SK-N-SH (cell line): ENCODE results near the gene SUPT20H. TPM values are rescaled to one million over a fixed set of nuclear protein-coding genes. Genes with fewer than 3 reads are reported as not detected.

Experiments used
- CTCF ChIA-PET: fragments of 300-600, 350-600 bp; formaldehyde crosslinking; extraction: SDS; loops from one replicate; lab custom pipeline; 2021; lab: Yijun Ruan, JAX
- POLR2A ChIA-PET: fragments of 350-600 bp; sonication (Branson Sonifier 250); formaldehyde crosslinking; extraction: SDS; loops from one replicate; lab custom pipeline; 2020; ENCODE audit warnings: antibody characterized with exemption, inconsistent platforms; lab: Yijun Ruan, JAX
- DNase-seq: peaks from one replicate; pipeline ENCODE4 v3.0.0; 2012
- H2AFZ ChIP-seq: fragments of 200-600 bp; sonication (generic); 2 replicates; pipeline ENCODE4 v1.8.1; 2016; ENCODE audit warnings: antibody characterized with exemption, mild to moderate bottlenecking, low read depth
- H3F3A ChIP-seq: fragments of 200-600 bp; sonication (generic); replicated peaks from 2 replicates; pipeline ENCODE3; 2016; ENCODE audit warnings: antibody characterized with exemption, mild to moderate bottlenecking; ENCODE audit not compliant: insufficient read depth
- H3K27ac ChIP-seq, 2 experiments: fragments of 200-500 bp in 1 of 2; fragments of 200-600 bp in 1 of 2; sonication (Bioruptor generic) in 1 of 2; sonication (generic), shearing (Covaris generic) in 1 of 2; 2 replicates each; pipeline versions ENCODE4 v1.5.1 to v1.6.1; 2014 to 2016; ENCODE audit warnings: low read depth in 2 of 2, inconsistent platforms in 1 of 2, low read length in 1 of 2, mild to moderate bottlenecking in 1 of 2, mixed read lengths in 1 of 2
- H3K27me3 ChIP-seq: fragments of 200-600 bp; sonication (generic), shearing (Covaris generic); 2 replicates; pipeline ENCODE4 v1.6.1; 2016; ENCODE audit warnings: mixed run types; ENCODE audit not compliant: insufficient read depth
- H3K36me3 ChIP-seq, 2 experiments: fragments of 200-500 bp in 1 of 2; fragments of 200-600 bp in 1 of 2; sonication (Bioruptor generic) in 1 of 2; sonication (generic) in 1 of 2; replicated peaks in 1 of 2; 2 replicates each; pipeline versions ENCODE3 to v1.5.1; 2014 to 2016; ENCODE audit warnings: low read length in 1 of 2, mild to moderate bottlenecking in 1 of 2; ENCODE audit not compliant: insufficient read depth in 2 of 2, control insufficient read depth in 1 of 2
- H3K4me1 ChIP-seq, 2 experiments: fragments of 200-500 bp in 1 of 2; fragments of 200-600 bp in 1 of 2; sonication (Bioruptor generic) in 1 of 2; sonication (generic), shearing (Covaris generic) in 1 of 2; 2 replicates each; pipeline versions ENCODE4 v1.5.1 to v1.6.1; 2014 to 2016; ENCODE audit warnings: low read depth in 1 of 2, low read length in 1 of 2, mixed run types in 1 of 2; ENCODE audit not compliant: insufficient read depth in 2 of 2, control insufficient read depth in 1 of 2
- H3K4me2 ChIP-seq: fragments of 200-600 bp; sonication (generic), shearing (Covaris generic); 2 replicates; pipeline ENCODE4 v1.6.1; 2017; ENCODE audit warnings: mixed run types
- H3K4me3 ChIP-seq, 2 experiments: fragments of 200-500 bp in 1 of 2; fragments of 200-600 bp in 1 of 2; sonication (Bioruptor generic) in 1 of 2; sonication (generic), shearing (Covaris generic) in 1 of 2; 2 replicates each; pipeline versions ENCODE4 v1.5.1 to v1.8.1; 2014 to 2016; ENCODE audit warnings: low read depth in 2 of 2, inconsistent platforms in 1 of 2, low read length in 1 of 2, mild to moderate bottlenecking in 1 of 2, mixed read lengths in 1 of 2, moderate library complexity in 1 of 2
- H3K79me2 ChIP-seq: fragments of 200-600 bp; sonication (generic); 2 replicates; pipeline ENCODE4 v1.8.1; 2017; ENCODE audit warnings: mild to moderate bottlenecking; ENCODE audit not compliant: insufficient read depth
- H3K9ac ChIP-seq: fragments of 200-600 bp; sonication (generic); 2 replicates; pipeline ENCODE4 v1.6.1; 2017; ENCODE audit warnings: mixed run types
- H3K9me2 ChIP-seq: fragments of 200-600 bp; sonication (generic); 2 replicates; pipeline ENCODE4 v1.6.1; 2017; ENCODE audit warnings: mixed run types
- H3K9me3 ChIP-seq: fragments of 200-600 bp; sonication (generic); 2 replicates; pipeline ENCODE4 v1.6.1; 2017; ENCODE audit warnings: mixed run types, mild to moderate bottlenecking, moderate library complexity
- H4K20me1 ChIP-seq: fragments of 200-600 bp; sonication (generic); 2 replicates; pipeline ENCODE4 v1.6.1; 2017; ENCODE audit warnings: mild to moderate bottlenecking, mixed run types; ENCODE audit not compliant: insufficient read depth
- CTCF ChIP-seq: fragments of 200-600 bp; sonication (generic); IDR thresholded peaks from 2 replicates; pipeline ENCODE4 v1.6.1; 2017; ENCODE audit warnings: antibody characterized with exemption, mild to moderate bottlenecking, moderate library complexity
- EP300 ChIP-seq, 2 experiments: IDR thresholded peaks; 2 replicates each; pipeline versions ENCODE4 v1.4.0 to v1.6.1; 2012; ENCODE audit warnings: borderline replicate concordance in 1 of 2, low read depth in 1 of 2, low read length in 1 of 2
- EZH2phosphoT487 ChIP-seq: fragments of 200-600 bp; sonication (generic); IDR thresholded peaks from 2 replicates; pipeline ENCODE4 v1.6.1; 2017; ENCODE audit warnings: low read depth, mixed run types, mild to moderate bottlenecking, antibody characterized with exemption, moderate library complexity, borderline replicate concordance
- FOSL2 ChIP-seq: IDR thresholded peaks from 2 replicates; pipeline ENCODE4 v1.4.0; 2012; ENCODE audit warnings: low read depth, mild to moderate bottlenecking, moderate library complexity, borderline replicate concordance
- GABPA ChIP-seq: IDR thresholded peaks from 2 replicates; pipeline ENCODE4 v1.4.0; 2012; ENCODE audit warnings: low read depth, mild to moderate bottlenecking
- GATA2 ChIP-seq: sonication (generic); formaldehyde crosslinking; IDR thresholded peaks from 2 replicates; pipeline ENCODE4 v1.5.0; 2020; ENCODE audit warnings: mild to moderate bottlenecking, missing genetic modification reagents
- IRF3 ChIP-seq: fragments of 150-350 bp; IDR thresholded peaks from 2 replicates; pipeline ENCODE4 v1.6.1; 2016; ENCODE audit warnings: mild to moderate bottlenecking, low read depth, low read length
- MAX ChIP-seq: IDR thresholded peaks from 2 replicates; pipeline ENCODE4 v1.4.0; 2012; ENCODE audit warnings: low read depth
- MEF2A ChIP-seq: IDR thresholded peaks from 2 replicates; pipeline ENCODE4 v1.4.0; 2012; ENCODE audit warnings: low read depth, borderline replicate concordance
- MXI1 ChIP-seq: IDR thresholded peaks from 2 replicates; pipeline ENCODE4 v1.6.1; 2012; ENCODE audit warnings: mild to moderate bottlenecking, low read depth, low read length, improper control_type of control experiment
- NFIC ChIP-seq: IDR thresholded peaks from 2 replicates; pipeline ENCODE4 v1.4.0; 2012; ENCODE audit warnings: borderline replicate concordance
- NRF1 ChIP-seq: IDR thresholded peaks from 2 replicates; pipeline ENCODE4 v1.6.1; 2012; ENCODE audit warnings: low read depth, mild to moderate bottlenecking, low read length
- PBX3 ChIP-seq: IDR thresholded peaks from 2 replicates; pipeline ENCODE4; 2012
- RAD21 ChIP-seq: IDR thresholded peaks from 2 replicates; pipeline ENCODE4 v1.6.1; 2012; ENCODE audit warnings: mild to moderate bottlenecking, low read length
- RCOR1 ChIP-seq: fragments of 150-350 bp; IDR thresholded peaks from 2 replicates; pipeline ENCODE4 v1.6.1; 2017; ENCODE audit warnings: antibody characterized with exemption, low read length
- USF1 ChIP-seq: IDR thresholded peaks from 2 replicates; pipeline ENCODE4 v1.4.0; 2012; ENCODE audit warnings: low read depth, borderline replicate concordance
- USF2 ChIP-seq: fragments of 150-350 bp; IDR thresholded peaks from 2 replicates; pipeline ENCODE4 v1.6.1; 2017; ENCODE audit warnings: antibody characterized with exemption, low read length, low read depth, borderline replicate concordance
- YY1 ChIP-seq: IDR thresholded peaks from 2 replicates; pipeline ENCODE4 v1.4.0; 2012; ENCODE audit warnings: low read depth, mild to moderate bottlenecking
- ZBTB33 ChIP-seq: IDR thresholded peaks from 2 replicates; pipeline ENCODE4 v1.4.0; 2012; ENCODE audit warnings: low read depth, borderline replicate concordance
- WGBS: methylation state at CpG from one replicate; pipeline ENCODE4 v1.1.6; 2017; ENCODE audit warnings: low lambda C conversion rate; 5-methylcytosine and 5-hydroxymethylcytosine counted together
- polyA plus RNA-seq, 3 experiments: library from polyadenylated mRNA; depleted of rRNA; stranded (reverse); fragments of >200 nt; gene quantifications; 2 replicates each; pipeline ENCODE4 v1.2.3, GENCODE V29; 2012

SUPT20H gene
- polyA plus RNA-seq, 1 of the 3 experiments (the other 2 are of a cell fraction): 39.4 TPM

GRCh38 chr13:36998624-36999041 is 60.9 kb downstream of the SUPT20H start:
- H2AFZ ChIP-seq: peak overlapping the region; percentile 61
- no peaks in the 10 kb centered on the region for H4K20me1 ChIP-seq
- H3K36me3 ChIP-seq: peaks cover 18 to 36% of the 10 kb centered on the region in 2 experiments
- TF ChIP-seq PBX3: no peak
- TF ChIP-seq MXI1: no peak
- TF ChIP-seq USF2: no peak
- TF ChIP-seq MEF2A: no peak
- no peak for TF ChIP-seq IRF3
- no peak for TF ChIP-seq MAX
- TF ChIP-seq NRF1: no peak
- no peak for TF ChIP-seq FOSL2
- TF ChIP-seq CTCF: no peak
- no peak for TF ChIP-seq ZBTB33
- no peak for TF ChIP-seq RCOR1
- TF ChIP-seq GABPA: no peak
- no peak for TF ChIP-seq YY1
- no peak for TF ChIP-seq RAD21
- no peak for TF ChIP-seq NFIC
- TF ChIP-seq GATA2 (CRISPR knock-in tag): no peak
- no peak for TF ChIP-seq USF1
- TF ChIP-seq EP300 (IDR thresholded peaks at IDR 0.05; ENCODE audit: borderline replicate concordance in 1 of 2, low read depth in 1 of 2, low read length in 1 of 2): no peak
- TF ChIP-seq EZH2phosphoT487: no peak
- DNase-seq: peak; percentile 57
- peak overlapping the region; percentile 94 for H3K9ac ChIP-seq
- no peaks in the 10 kb centered on the region for H3K9me3 ChIP-seq
- 0% methylated on average over 17 of the region's 21 CpGs for WGBS
- H3K27ac ChIP-seq: peak overlapping the region; percentile 86 to 91
- no peaks in the 10 kb centered on the region for H3K27me3 ChIP-seq
- POLR2A ChIA-PET: no interaction called here
- H3K79me2 ChIP-seq: peaks cover 78% of the 10 kb centered on the region
- H3K9me2 ChIP-seq: no peaks in the 10 kb centered on the region
- H3F3A ChIP-seq: peaks cover 26% of the 10 kb centered on the region
- peak overlapping the region; percentile 98 for H3K4me2 ChIP-seq
- H3K4me3 ChIP-seq: peak overlapping the region; percentile 96 to 98
- CTCF ChIA-PET: interaction anchor here (0.7 to 3.8 kb wide), 14 partner anchors 9 to 147 kb away, joined by 3 to 26 read pairs (median 8); no protein-coding TSS in a partner anchor
- peaks cover 9 to 13% of the 10 kb centered on the region in 2 experiments; a peak in 3 of 4 replicates for H3K4me1 ChIP-seq
